B cell (primary cell): Measurements from ENCODE around the gene NOMO2. TPM values are rescaled to one million over a fixed set of nuclear protein-coding genes. Genes with fewer than 3 reads are reported as not detected.
"Not testable (repeated sequence)": the region's sequence is repeated elsewhere in the genome, so short reads cannot be mapped to it uniquely, and the experiment has no call there.

Experiments
- ATAC-seq: fragments of 200-7000 bp; cut with Tn5 transposase; one replicate; pipeline ENCODE4 v1.10.0; 2021; ENCODE audit warnings: low read depth, mild to moderate bottlenecking, moderate number of reproducible peaks, moderate library complexity
- CTCF ChIA-PET: fragments of 350-600 bp; sonication (Branson Sonifier 250); formaldehyde crosslinking; loops from one replicate; lab custom pipeline; 2021; ENCODE audit warnings: antibody characterized with exemption, inconsistent platforms; lab: Charles Lee
- POLR2A ChIA-PET: fragments of 350-600 bp; sonication (Branson Sonifier 250); formaldehyde crosslinking; loops from one replicate; lab custom pipeline; 2021; ENCODE audit warnings: antibody characterized with exemption; lab: Charles Lee
- DNase-seq: peaks from one replicate; pipeline ENCODE4 v3.0.0; 2013
- H2AFZ ChIP-seq: 2 replicates; pipeline ENCODE4 v1.6.1; 2012; ENCODE audit warnings: mild to moderate bottlenecking, low read depth, low read length; ENCODE audit not compliant: insufficient read depth, poor library complexity, severe bottlenecking
- H3K27ac ChIP-seq, 2 donors: 1 replicate in 1 of 2; 2 replicates in 1 of 2; pipeline ENCODE4 v1.5.1; 2012 to 2013; ENCODE audit warnings: low read length in 2 of 2, mild to moderate bottlenecking in 2 of 2, moderate library complexity in 1 of 2
- H3K27me3 ChIP-seq, 4 experiments: fragments of 200-600 bp in 1 of 4; sonication (generic) in 1 of 4; replicated peaks in 1 of 4; 1 replicate in 2 of 4; 2 replicates in 2 of 4; pipeline versions ENCODE4 v1.6.1 to v1.7.0; 2013 to 2016; ENCODE audit warnings: low read length in 3 of 4, mild to moderate bottlenecking in 2 of 4, mixed read lengths in 1 of 4, moderate library complexity in 1 of 4; ENCODE audit not compliant: insufficient read depth in 4 of 4, control insufficient read depth in 3 of 4; ENCODE audit errors: control extremely low read depth in 1 of 4
- H3K36me3 ChIP-seq, 2 experiments: replicated peaks in 1 of 2; 1 replicate in 1 of 2; 2 replicates in 1 of 2; pipeline versions ENCODE4 v1.6.1 to v1.7.1; 2013; ENCODE audit warnings: low read length in 1 of 2; ENCODE audit not compliant: insufficient read depth in 2 of 2, control insufficient read depth in 1 of 2; ENCODE audit errors: control extremely low read depth in 1 of 2, extremely low read depth in 1 of 2
- H3K4me1 ChIP-seq, 2 donors: fragments of 200-600 bp in 1 of 2; sonication (generic) in 1 of 2; 1 replicate in 1 of 2; 2 replicates in 1 of 2; pipeline versions ENCODE4 v1.5.1 to v1.6.1; 2013 to 2017; ENCODE audit warnings: low read length in 2 of 2; ENCODE audit not compliant: control insufficient read depth in 2 of 2, insufficient read depth in 2 of 2
- H3K4me2 ChIP-seq: replicated peaks from 2 replicates; pipeline ENCODE3; 2012; ENCODE audit warnings: mild to moderate bottlenecking, low read depth, low read length; ENCODE audit not compliant: poor library complexity, severe bottlenecking
- H3K4me3 ChIP-seq, 5 experiments: fragments of 200-600 bp in 1 of 5; sonication (generic) in 1 of 5; 1 replicate in 3 of 5; 2 replicates in 2 of 5; pipeline versions ENCODE4 v1.5.1 to v1.7.0; 2011 to 2016; ENCODE audit warnings: low read length in 4 of 5, mild to moderate bottlenecking in 4 of 5, low read depth in 2 of 5, control low read depth in 1 of 5, moderate library complexity in 1 of 5; ENCODE audit not compliant: insufficient read depth in 1 of 5; ENCODE audit errors: control extremely low read depth in 1 of 5, extremely low read depth in 1 of 5
- H3K79me2 ChIP-seq: fragments of 200-600 bp; sonication (generic); one replicate; pipeline ENCODE4 v1.6.0; 2016; ENCODE audit warnings: low read length; ENCODE audit not compliant: control insufficient read depth, insufficient read depth
- H3K9ac ChIP-seq: fragments of 200-600 bp; sonication (generic); 2 replicates; pipeline ENCODE4 v1.6.1; 2017; ENCODE audit warnings: mild to moderate bottlenecking, low read length, moderate library complexity
- H3K9me3 ChIP-seq, 3 donors: one replicate each; pipeline versions ENCODE4 v1.6.1 to v1.7.1; 2013; ENCODE audit warnings: low read length in 2 of 3; ENCODE audit not compliant: control insufficient read depth in 2 of 3, insufficient read depth in 1 of 3; ENCODE audit errors: control extremely low read depth in 1 of 3
- H4K20me1 ChIP-seq: 2 replicates; pipeline ENCODE4 v1.6.0; 2012; ENCODE audit warnings: mild to moderate bottlenecking, low read length; ENCODE audit not compliant: insufficient read depth, control insufficient read depth, poor library complexity, severe bottlenecking
- H3K27ac Mint-ChIP-seq: one replicate; pipeline ENCODE4 v1.8.0; 2021; ENCODE audit warnings: mixed read lengths
- H3K27me3 Mint-ChIP-seq: one replicate; pipeline ENCODE4 v1.8.0; 2021; ENCODE audit warnings: mixed read lengths
- H3K4me1 Mint-ChIP-seq: one replicate; pipeline ENCODE4 v1.8.0; 2021; ENCODE audit warnings: mixed read lengths
- H3K4me3 Mint-ChIP-seq: one replicate; pipeline ENCODE4 v1.8.0; 2021; ENCODE audit warnings: mixed read lengths
- H3K9me3 Mint-ChIP-seq: one replicate; pipeline ENCODE4 v1.8.0; 2022; ENCODE audit warnings: mixed read lengths; ENCODE audit not compliant: insufficient read depth
- WGBS: methylation state at CpG from one replicate; pipeline ENCODE4 v1.1.5; 2013; ENCODE audit warnings: missing lambda C conversion rate; ENCODE audit not compliant: insufficient coverage; 5-methylcytosine and 5-hydroxymethylcytosine counted together
- intact Hi-C: fragments of 100-400 bp; cut with micrococcal nuclease; formaldehyde crosslinking; loops from one replicate; pipeline ENCODE4 v1.10.0; 2022
- polyA plus RNA-seq: library from polyadenylated mRNA; depleted of rRNA; stranded (reverse); fragments of >200 nt; gene quantifications from 2 replicates; pipeline ENCODE4 v1.2.3, GENCODE V29; 2012
- total RNA-seq, 2 donors: library from RNA; stranded (reverse); fragments of 120-200 nt in 1 of 2; gene quantifications; 1 replicate in 1 of 2; 2 replicates in 1 of 2; pipeline versions ENCODE4 v1.2.3 to v1.2.4, GENCODE V29; 2013 to 2022

Gene NOMO2
- total and polyA plus RNA-seq, 2 donors (not counting 1 experiment from before 2014, with no cell fraction given): 41.2 to 47.2 TPM

GRCh38 chr16:18591908-18592307 lies 30.0 kb upstream of the NOMO2 start:
- H3K9me3 ChIP-seq, H3K27ac Mint-ChIP-seq, ATAC-seq, H3K9ac ChIP-seq, POLR2A ChIA-PET, H3K79me2 ChIP-seq, H3K4me3 Mint-ChIP-seq, H3K27me3 Mint-ChIP-seq, H3K27me3 ChIP-seq, H3K4me2 ChIP-seq, H2AFZ ChIP-seq, intact Hi-C loops, DNase-seq, H3K4me3 ChIP-seq, CTCF ChIA-PET, H3K9me3 Mint-ChIP-seq, H4K20me1 ChIP-seq, H3K27ac ChIP-seq, H3K36me3 ChIP-seq, H3K4me1 ChIP-seq: not testable (repeated sequence)
- WGBS: no CpG with 5 or more reads among the region's 4 CpGs
- H3K4me1 Mint-ChIP-seq: peaks cover 10% of the 10 kb centered on the region

- H3K4me3 ChIP-seq, H3K27ac ChIP-seq, H3K4me2 ChIP-seq, ATAC-seq, H3K9ac ChIP-seq, H3K27me3 Mint-ChIP-seq, H4K20me1 ChIP-seq, H3K9me3 ChIP-seq, DNase-seq, CTCF ChIA-PET, H3K4me3 Mint-ChIP-seq, H3K4me1 ChIP-seq, H3K27ac Mint-ChIP-seq, H2AFZ ChIP-seq, H3K79me2 ChIP-seq, POLR2A ChIA-PET, intact Hi-C loops, H3K9me3 Mint-ChIP-seq, H3K27me3 ChIP-seq, H3K36me3 ChIP-seq: not testable (repeated sequence)
- peaks cover 10% of the 10 kb centered on the region for H3K4me1 Mint-ChIP-seq
These were observed 29.5 kb upstream of the NOMO2 start for GRCh38 chr16:18591441-18591840.

- CTCF ChIA-PET, H3K27me3 Mint-ChIP-seq: not testable (repeated sequence)
- peak; percentile 74 for ATAC-seq
These were observed 27.9 kb upstream of the NOMO2 start for GRCh38 chr16:18589806-18590205.

GRCh38 chr16:18586560-18587540 lies 25.0 kb upstream of the NOMO2 start:
- POLR2A ChIA-PET, H3K27me3 Mint-ChIP-seq, H3K27me3 ChIP-seq, H3K4me3 ChIP-seq, H4K20me1 ChIP-seq, H3K36me3 ChIP-seq, H3K4me1 ChIP-seq, H3K9ac ChIP-seq, ATAC-seq, H3K4me2 ChIP-seq, intact Hi-C loops, H3K79me2 ChIP-seq, H3K27ac ChIP-seq, H3K27ac Mint-ChIP-seq, H3K9me3 Mint-ChIP-seq, H2AFZ ChIP-seq, CTCF ChIA-PET, DNase-seq, H3K9me3 ChIP-seq, H3K4me3 Mint-ChIP-seq, H3K4me1 Mint-ChIP-seq: not testable (repeated sequence)
- WGBS: no CpG with 5 or more reads among the region's 5 CpGs

More at GRCh38 chr16:18589806-18590205, 27.9 kb upstream of the NOMO2 start:
- H3K79me2 ChIP-seq, H3K36me3 ChIP-seq, H3K4me1 Mint-ChIP-seq, POLR2A ChIA-PET, intact Hi-C loops, H4K20me1 ChIP-seq, H3K4me3 ChIP-seq, H3K4me3 Mint-ChIP-seq, H3K9me3 Mint-ChIP-seq, H3K27ac ChIP-seq, H3K4me2 ChIP-seq, H3K27ac Mint-ChIP-seq, H3K27me3 ChIP-seq, H3K4me1 ChIP-seq, H3K9me3 ChIP-seq, DNase-seq, H3K9ac ChIP-seq, H2AFZ ChIP-seq: not testable (repeated sequence)
- no CpG with 5 or more reads among the region's 10 CpGs for WGBS
